Activated CD4-positive, alpha-beta T cell treated with anti-CD3 and anti-CD28 coated beads, Interleukin-2, amount 10 ng/mL, durations not matched to agents 24 days and 14 days (primary cell): ENCODE measurements around the gene SRSF9. TPM values are rescaled to one million over a fixed set of nuclear protein-coding genes. Genes with fewer than 3 reads are reported as not detected.

Experiments used
- DNase-seq: peaks from one replicate; pipeline ENCODE4 v3.0.0; 2022
- H3K27ac Mint-ChIP-seq: one replicate; pipeline ENCODE4 v1.8.0; 2022; ENCODE audit warnings: mild to moderate bottlenecking, mixed read lengths
- H3K27me3 Mint-ChIP-seq: one replicate; pipeline ENCODE4 v1.8.0; 2022; ENCODE audit warnings: mixed read lengths
- H3K36me3 Mint-ChIP-seq: one replicate; pipeline ENCODE4 v1.8.0; 2022; ENCODE audit warnings: low read depth, mild to moderate bottlenecking, mixed read lengths
- H3K4me1 Mint-ChIP-seq: one replicate; pipeline ENCODE4 v1.8.0; 2021; ENCODE audit warnings: mixed read lengths
- H3K4me3 Mint-ChIP-seq: one replicate; pipeline ENCODE4 v1.8.0; 2022; ENCODE audit warnings: mild to moderate bottlenecking, moderate library complexity, mixed read lengths
- H3K9me3 Mint-ChIP-seq: one replicate; pipeline ENCODE4 v1.8.0; 2021; ENCODE audit warnings: mixed read lengths
- intact Hi-C: fragments of 100-400 bp; cut with micrococcal nuclease; formaldehyde crosslinking; loops from one replicate; pipeline ENCODE4 v1.15.1; 2023
- total RNA-seq: library from RNA; stranded (reverse); gene quantifications from 2 replicates; pipeline ENCODE4 v1.2.3, GENCODE V29; 2022

SRSF9 gene
- total RNA-seq, 1 donor from 2014 or later = 255 TPM

- Mint-ChIP-seq H3K27ac (no peak overlapping the region), H3K36me3 (peaks cover 7% of the 10 kb centered on the region), H3K27me3 (peaks cover 6% of the 10 kb centered on the region), H3K4me1 (peaks cover 24% of the 10 kb centered on the region), H3K9me3 (no peaks in the 10 kb centered on the region), H3K4me3 (no peak overlapping the region)
- DNase-seq = no peak
- intact Hi-C loops = no loop called here
Measured at GRCh38 chr12:120472521-120472920, 3.0 kb upstream of the SRSF9 start.

- no peaks in the 10 kb centered on the region for H3K9me3 Mint-ChIP-seq
- H3K27ac Mint-ChIP-seq = peak overlapping the region; percentile 88
- intact Hi-C loops = no loop called here
- peak overlapping the region; percentile 90 for H3K4me3 Mint-ChIP-seq
- peaks cover 3% of the 10 kb centered on the region for H3K27me3 Mint-ChIP-seq
- H3K4me1 Mint-ChIP-seq = peaks cover 35% of the 10 kb centered on the region
- peaks cover 18% of the 10 kb centered on the region for H3K36me3 Mint-ChIP-seq
- no peak for DNase-seq
Measured at GRCh38 chr12:120470150-120470784, 719 bp upstream of the SRSF9 start.

- peak; percentile 82 for DNase-seq
- H3K27ac Mint-ChIP-seq = peak overlapping the region; percentile 88
- H3K36me3 Mint-ChIP-seq = peaks cover 30% of the 10 kb centered on the region
- H3K4me3 Mint-ChIP-seq = peak overlapping the region; percentile 90
- no peaks in the 10 kb centered on the region for H3K9me3 Mint-ChIP-seq
- peaks cover 35% of the 10 kb centered on the region for H3K4me1 Mint-ChIP-seq
- intact Hi-C loops = loop anchor here (1.0 to 2.0 kb wide), 4 partner anchors 22 to 66 kb away; partner anchors contain the start of genes DYNLL1, GATC, RNF10 and TRIAP1
- no peaks in the 10 kb centered on the region for H3K27me3 Mint-ChIP-seq
Measured at GRCh38 chr12:120468821-120469449, 613 bp downstream of the SRSF9 start.

- Mint-ChIP-seq H3K27ac (peak overlapping the region; percentile 85), H3K4me1 (peaks cover 32% of the 10 kb centered on the region), H3K9me3 (no peaks in the 10 kb centered on the region), H3K27me3 (no peaks in the 10 kb centered on the region), H3K36me3 (peaks cover 36% of the 10 kb centered on the region), H3K4me3 (peak overlapping the region; percentile 90)
- intact Hi-C loops = loop anchor here (1.0 to 2.0 kb wide), 3 partner anchors 22 to 66 kb away; partner anchors contain the start of genes GATC, RNF10 and TRIAP1
- peak; percentile 77 for DNase-seq
Measured at GRCh38 chr12:120468325-120468820, 1.2 kb downstream of the SRSF9 start.

- no peak for DNase-seq
- intact Hi-C loops = no loop called here
- Mint-ChIP-seq H3K4me3 (peak overlapping the region; percentile 90), H3K4me1 (peaks cover 29% of the 10 kb centered on the region), H3K36me3 (peaks cover 44% of the 10 kb centered on the region), H3K27ac (peak overlapping the region; percentile 1), H3K27me3 (no peaks in the 10 kb centered on the region), H3K9me3 (no peaks in the 10 kb centered on the region)
Measured at GRCh38 chr12:120467439-120467838, 2.1 kb downstream of the SRSF9 start.

GRCh38 chr12:120466560-120467315 is 2.8 kb downstream of the SRSF9 start:
- H3K27ac Mint-ChIP-seq = no peak overlapping the region
- peak overlapping the region; percentile 9 for H3K4me3 Mint-ChIP-seq
- H3K27me3 Mint-ChIP-seq = no peaks in the 10 kb centered on the region
- intact Hi-C loops = no loop called here
- DNase-seq = peak; percentile 83
- H3K9me3 Mint-ChIP-seq = no peaks in the 10 kb centered on the region
- peaks cover 29% of the 10 kb centered on the region for H3K4me1 Mint-ChIP-seq
- peaks cover 50% of the 10 kb centered on the region for H3K36me3 Mint-ChIP-seq

GRCh38 chr12:120465756-120466155 is 3.8 kb downstream of the SRSF9 start:
- no peak overlapping the region for H3K4me3 Mint-ChIP-seq
- no peaks in the 10 kb centered on the region for H3K27me3 Mint-ChIP-seq
- no peak for DNase-seq
- intact Hi-C loops = no loop called here
- peaks cover 54% of the 10 kb centered on the region for H3K36me3 Mint-ChIP-seq
- peaks cover 26% of the 10 kb centered on the region for H3K4me1 Mint-ChIP-seq
- no peaks in the 10 kb centered on the region for H3K9me3 Mint-ChIP-seq
- H3K27ac Mint-ChIP-seq = no peak overlapping the region

GRCh38 chr12:120463712-120464111 is 5.8 kb downstream of the SRSF9 start:
- intact Hi-C loops = no loop called here
- H3K4me1 Mint-ChIP-seq = peaks cover 22% of the 10 kb centered on the region
- no peak overlapping the region for H3K4me3 Mint-ChIP-seq
- peaks cover 69% of the 10 kb centered on the region for H3K36me3 Mint-ChIP-seq
- H3K9me3 Mint-ChIP-seq = no peaks in the 10 kb centered on the region
- no peak overlapping the region for H3K27ac Mint-ChIP-seq
- DNase-seq = no peak
- no peaks in the 10 kb centered on the region for H3K27me3 Mint-ChIP-seq

GRCh38 chr12:120462099-120462640 is 7.4 kb downstream of the SRSF9 start:
- peaks cover 13% of the 10 kb centered on the region for H3K4me1 Mint-ChIP-seq
- no peaks in the 10 kb centered on the region for H3K9me3 Mint-ChIP-seq
- DNase-seq = no peak
- intact Hi-C loops = no loop called here
- no peaks in the 10 kb centered on the region for H3K27me3 Mint-ChIP-seq
- peaks cover 69% of the 10 kb centered on the region for H3K36me3 Mint-ChIP-seq
- no peak overlapping the region for H3K27ac Mint-ChIP-seq
- no peak overlapping the region for H3K4me3 Mint-ChIP-seq

GRCh38 chr12:120460157-120460556 is 9.4 kb downstream of the SRSF9 start:
- peaks cover 74% of the 10 kb centered on the region for H3K36me3 Mint-ChIP-seq
- no peak for DNase-seq
- H3K4me1 Mint-ChIP-seq = peaks cover 3% of the 10 kb centered on the region
- no peaks in the 10 kb centered on the region for H3K9me3 Mint-ChIP-seq
- no peaks in the 10 kb centered on the region for H3K27me3 Mint-ChIP-seq
- H3K4me3 Mint-ChIP-seq = no peak overlapping the region
- intact Hi-C loops = no loop called here
- no peak overlapping the region for H3K27ac Mint-ChIP-seq

GRCh38 chr12:120457133-120457532 is 12.4 kb downstream of the SRSF9 start:
- intact Hi-C loops = no loop called here
- no peaks in the 10 kb centered on the region for H3K27me3 Mint-ChIP-seq
- H3K27ac Mint-ChIP-seq = no peak overlapping the region
- peaks cover 54% of the 10 kb centered on the region for H3K36me3 Mint-ChIP-seq
- DNase-seq = no peak
- H3K4me1 Mint-ChIP-seq = peaks cover 2% of the 10 kb centered on the region
- H3K4me3 Mint-ChIP-seq = no peak overlapping the region
- no peaks in the 10 kb centered on the region for H3K9me3 Mint-ChIP-seq

GRCh38 chr12:120455302-120455701 is 14.2 kb downstream of the SRSF9 start:
- Mint-ChIP-seq H3K36me3 (peaks cover 53% of the 10 kb centered on the region), H3K27ac (no peak overlapping the region), H3K9me3 (no peaks in the 10 kb centered on the region), H3K4me3 (no peak overlapping the region), H3K4me1 (peaks cover 2% of the 10 kb centered on the region), H3K27me3 (no peaks in the 10 kb centered on the region)
- intact Hi-C loops = no loop called here
- no peak for DNase-seq

- DNase-seq = peak; percentile 74
- H3K4me3 Mint-ChIP-seq = no peak overlapping the region
- no peak overlapping the region for H3K27ac Mint-ChIP-seq
- no peaks in the 10 kb centered on the region for H3K9me3 Mint-ChIP-seq
- H3K4me1 Mint-ChIP-seq = peaks cover 5% of the 10 kb centered on the region
- no peaks in the 10 kb centered on the region for H3K27me3 Mint-ChIP-seq
- H3K36me3 Mint-ChIP-seq = peaks cover 52% of the 10 kb centered on the region
- intact Hi-C loops = no loop called here
Measured at GRCh38 chr12:120453977-120454376, 15.6 kb downstream of the SRSF9 start.
